ENCODE measurements around the gene CX3CR1. TPM values are rescaled to one million over a fixed set of nuclear protein-coding genes. Genes with fewer than 3 reads are reported as not detected.

CX3CR1 gene
- total and polyA plus RNA-seq, 9 of the 15 experiments (the other 6 are each of a cell fraction or from before 2014, with no cell fraction given): 0.03 to 0.21 TPM; not detected in 7

GRCh38 chr3:39288300-39288808 is 8.5 kb upstream of the CX3CR1 start (continued):
- TF ChIP-seq NKRF (IDR thresholded peaks at IDR 0.05; ENCODE audit: borderline replicate concordance) (no peak), GATA2 (CRISPR knock-in tag; IDR thresholded peaks at IDR 0.05) (peak; percentile 48), CTCF (IDR thresholded peaks at IDR 0.05 in 2 of 3, conservative IDR thresholded peaks at IDR 0.05 in 1 of 3; ENCODE audit: insufficient read depth in 2 of 3, low read depth in 1 of 3, low read length in 3 of 3) (peak; percentile 99 to 100 (median 99)), NCOR1 (IDR thresholded peaks at IDR 0.05) (no peak), IFI16 (CRISPR knock-in tag; IDR thresholded peaks at IDR 0.05) (no peak), HMG20A (CRISPR knock-in tag; conservative IDR thresholded peaks at IDR 0.05) (no peak), PATZ1 (CRISPR knock-in tag; IDR thresholded peaks at IDR 0.05; ENCODE audit: borderline replicate concordance) (no peak), CBFB (CRISPR knock-in tag; IDR thresholded peaks at IDR 0.05) (no peak), HMBOX1 (IDR thresholded peaks at IDR 0.05) (peak; percentile 47; the same call in 1 of the 2 replicates), MTA2 (IDR thresholded peaks at IDR 0.05; ENCODE audit: low read depth) (no peak), RAD51 (IDR thresholded peaks at IDR 0.05; ENCODE audit: borderline replicate concordance, low read depth) (no peak), POLR3G (IDR thresholded peaks at IDR 0.05; ENCODE audit: extremely low read depth, insufficient read length, insufficient replicate concordance) (no peak), SOX6 (IDR thresholded peaks at IDR 0.05) (no peak), POLR2A (conservative IDR thresholded peaks at IDR 0.05) (no peak), FOXP1 (CRISPR knock-in tag; IDR thresholded peaks at IDR 0.05) (peak; percentile 18; the same call in 1 of the 2 replicates), DIDO1 (tag; IDR thresholded peaks at IDR 0.05; ENCODE audit: low read depth) (no peak), ZNF24 (IDR thresholded peaks at IDR 0.05) (peak; percentile 63; the same call in 1 of the 2 replicates), TAF1 (IDR thresholded peaks at IDR 0.05; ENCODE audit: control insufficient read depth, extremely low read depth, insufficient read depth, low read length, severe bottlenecking) (no peak), VEZF1 (CRISPR knock-in tag; IDR thresholded peaks at IDR 0.05) (peak; percentile 30; the same call in 1 of the 2 replicates), ZEB2 (IDR thresholded peaks at IDR 0.05) (peak; percentile 80), LEF1 (IDR thresholded peaks at IDR 0.05) (no peak), ZNF224 (CRISPR knock-in tag; IDR thresholded peaks at IDR 0.05) (no peak), ILF3 (IDR thresholded peaks at IDR 0.05; ENCODE audit: borderline replicate concordance) (no peak)
